HepG2 (cell line): ENCODE measurements around the gene DUS2. TPM values are rescaled to one million over a fixed set of nuclear protein-coding genes. Genes with fewer than 3 reads are reported as not detected.

ENCODE experiments used
- ATAC-seq: fragments of 200-7000 bp; cut with Tn5 transposase; 3 replicates; pipeline ENCODE4 v1.9.1; 2020; ENCODE audit warnings: mild to moderate bottlenecking, moderate library complexity
- BruUV-seq: library from RNA; stranded (reverse); fragments of 400-500 nt; replicated peaks from 2 replicates; lab custom pipeline; 2021; lab: Mats Ljungman, UMichigan
- CTCF ChIA-PET: fragments of 300-600 bp; formaldehyde crosslinking; extraction: SDS; loops from one replicate; lab custom pipeline; 2021; ENCODE audit warnings: low total read pairs, inconsistent platforms, low intra/inter-chr PET ratio; lab: Yijun Ruan, JAX
- POLR2A ChIA-PET: fragments of 350-600 bp; sonication (Branson Sonifier 250); formaldehyde crosslinking; loops from one replicate; lab custom pipeline; 2020; ENCODE audit warnings: antibody characterized with exemption, inconsistent platforms; lab: Yijun Ruan, JAX
- DNase-seq: peaks from one replicate; pipeline ENCODE4 v3.0.0-alpha.2; 2015; ENCODE audit warnings: low spot score
- FAIRE-seq: peaks from 3 replicates; lab custom pipeline; 2011; peaks lifted over from hg19 to GRCh38; lab: Jason Lieb, UNC
- H2AFZ ChIP-seq: one replicate; pipeline ENCODE4 v1.6.1; 2011; ENCODE audit warnings: low read length, inconsistent platforms
- H3K27ac ChIP-seq: fragments of 300-600 bp; 3 replicates; pipeline ENCODE4 v1.8.0; 2011; ENCODE audit warnings: mixed run types, mild to moderate bottlenecking, mixed read lengths, low read length, inconsistent platforms; ENCODE audit not compliant: insufficient read depth; ENCODE audit errors: extremely low read length
- H3K27me3 ChIP-seq, 2 experiments: fragments of 200-600 bp in 1 of 2; 2 replicates in 1 of 2; 3 replicates in 1 of 2; pipeline versions ENCODE4 v1.6.0 to v1.8.0; 2011; ENCODE audit warnings: low read length in 2 of 2, mild to moderate bottlenecking in 2 of 2, moderate library complexity in 2 of 2, inconsistent platforms in 1 of 2; ENCODE audit not compliant: insufficient read depth in 2 of 2, control insufficient read depth in 1 of 2
- H3K36me3 ChIP-seq, 2 experiments: fragments of 200-600 bp in 1 of 2; replicated peaks in 1 of 2; 2 replicates in 1 of 2; 3 replicates in 1 of 2; pipeline versions ENCODE4 v1.5.1 to v1.8.0; 2011; ENCODE audit warnings: low read length in 2 of 2, inconsistent platforms in 1 of 2; ENCODE audit not compliant: insufficient read depth in 2 of 2, control insufficient read depth in 1 of 2
- H3K4me1 ChIP-seq: 2 replicates; pipeline ENCODE4 v1.5.1; 2012; ENCODE audit warnings: low read length, inconsistent platforms; ENCODE audit not compliant: insufficient read depth
- H3K4me2 ChIP-seq: 2 replicates; pipeline ENCODE4 v1.6.0; 2011; ENCODE audit warnings: low read depth, low read length, inconsistent platforms
- H3K4me3 ChIP-seq, 3 experiments: fragments of 200-600 bp in 1 of 3; sonication (generic), shearing (Covaris generic) in 1 of 3; replicated peaks in 1 of 3; 2 replicates each; pipeline ENCODE4 v1.5.1; 2011 to 2016; ENCODE audit warnings: low read length in 3 of 3, inconsistent platforms in 2 of 3, low read depth in 2 of 3, mild to moderate bottlenecking in 2 of 3, control low read depth in 1 of 3, mixed read lengths in 1 of 3; ENCODE audit not compliant: insufficient read depth in 1 of 3
- H3K79me2 ChIP-seq: one replicate; pipeline ENCODE4 v1.6.1; 2011; ENCODE audit warnings: low read length, inconsistent platforms; ENCODE audit not compliant: insufficient read depth
- H3K9ac ChIP-seq: 2 replicates; pipeline ENCODE4 v1.6.0; 2011; ENCODE audit warnings: mild to moderate bottlenecking, low read depth, low read length, inconsistent platforms; ENCODE audit not compliant: insufficient read depth
- H3K9me3 ChIP-seq: 2 replicates; pipeline ENCODE4 v1.5.1; 2012; ENCODE audit warnings: mild to moderate bottlenecking, low read length
- H4K20me1 ChIP-seq: 2 replicates; pipeline ENCODE4 v1.6.0; 2011; ENCODE audit warnings: inconsistent platforms, mild to moderate bottlenecking, low read length, moderate library complexity; ENCODE audit not compliant: insufficient read depth
- ATF1 ChIP-seq: IDR thresholded peaks from 2 replicates; pipeline ENCODE4 v1.6.1; 2016; ENCODE audit warnings: mild to moderate bottlenecking, control low read depth
- BORCS8-MEF2B ChIP-seq: sonication (generic); formaldehyde crosslinking; IDR thresholded peaks from 2 replicates; pipeline ENCODE4 v1.8.0; 2022; ENCODE audit warnings: mild to moderate bottlenecking, missing genetic modification reagents
- EZH2 ChIP-seq: conservative IDR thresholded peaks from 2 replicates; pipeline ENCODE4 v1.6.1; 2012; ENCODE audit warnings: mild to moderate bottlenecking, low read depth, low read length, moderate library complexity
- FLYWCH1 ChIP-seq: sonication (generic); formaldehyde crosslinking; IDR thresholded peaks from 2 replicates; pipeline ENCODE4 v1.8.1; 2023; ENCODE audit warnings: mild to moderate bottlenecking, missing genetic modification reagents
- FOXP1 ChIP-seq, 2 experiments: fragments of 450-650 bp in 1 of 2; IDR thresholded peaks; 2 replicates each; pipeline ENCODE4 v1.6.1; 2017 to 2018; ENCODE audit warnings: antibody characterized with exemption in 1 of 2
- HOXD1 ChIP-seq: sonication (generic); formaldehyde crosslinking; IDR thresholded peaks from 2 replicates; pipeline ENCODE4 v1.5.0; 2020; ENCODE audit warnings: missing genetic modification reagents
- IKZF1 ChIP-seq: fragments of 450-650 bp; IDR thresholded peaks from 2 replicates; pipeline ENCODE4 v1.7.1; 2016
- JUN ChIP-seq: sonication (generic); formaldehyde crosslinking; IDR thresholded peaks from 2 replicates; pipeline ENCODE4 v1.4.0; 2020; ENCODE audit warnings: mild to moderate bottlenecking, missing genetic modification reagents
- PHB2 ChIP-seq: fragments of 450-650 bp; IDR thresholded peaks from 2 replicates; pipeline ENCODE4 v1.6.1; 2018; ENCODE audit not compliant: partially characterized antibody
- PITX1 ChIP-seq: sonication (generic); formaldehyde crosslinking; IDR thresholded peaks from 2 replicates; pipeline ENCODE4 v1.5.1; 2020; ENCODE audit warnings: mild to moderate bottlenecking, missing genetic modification reagents
- RXRA ChIP-seq: sonication (generic); formaldehyde crosslinking; IDR thresholded peaks from 2 replicates; pipeline ENCODE4 v1.5.1; 2020; ENCODE audit warnings: missing genetic modification reagents
- SNAI1 ChIP-seq: sonication (generic); formaldehyde crosslinking; IDR thresholded peaks from 2 replicates; pipeline ENCODE4 v1.5.0; 2020; ENCODE audit warnings: mild to moderate bottlenecking, missing genetic modification reagents, borderline replicate concordance
- SP140L ChIP-seq: sonication (generic); formaldehyde crosslinking; IDR thresholded peaks from 2 replicates; pipeline ENCODE4 v1.4.0; 2020; ENCODE audit warnings: missing genetic modification reagents, borderline replicate concordance
- ZKSCAN5 ChIP-seq: sonication (generic); formaldehyde crosslinking; IDR thresholded peaks from 2 replicates; pipeline ENCODE4 v1.5.1; 2020; ENCODE audit warnings: mild to moderate bottlenecking, missing genetic modification reagents
- ZNF670 ChIP-seq: sonication (generic); formaldehyde crosslinking; IDR thresholded peaks from 2 replicates; pipeline ENCODE4 v1.8.0; 2022; ENCODE audit warnings: mild to moderate bottlenecking, missing genetic modification reagents, borderline replicate concordance
- ZNF672 ChIP-seq: sonication (generic); formaldehyde crosslinking; IDR thresholded peaks from 2 replicates; pipeline ENCODE4 v1.8.1; 2022; ENCODE audit warnings: missing genetic modification reagents
- ZNF678 ChIP-seq: sonication (generic); formaldehyde crosslinking; IDR thresholded peaks from 2 replicates; pipeline ENCODE4 v1.4.0; 2020; ENCODE audit warnings: mild to moderate bottlenecking, missing genetic modification reagents
- ZNF782 ChIP-seq: sonication (generic); formaldehyde crosslinking; IDR thresholded peaks from 2 replicates; pipeline ENCODE4 v1.4.0; 2020; ENCODE audit warnings: missing genetic modification reagents, mild to moderate bottlenecking, borderline replicate concordance
- WGBS: methylation state at CpG from one replicate; pipeline ENCODE4 v1.1.6; 2017; ENCODE audit warnings: low lambda C conversion rate; 5-methylcytosine and 5-hydroxymethylcytosine counted together
- in situ Hi-C: cut with HindIII; loops from 2 replicates; pipeline ENCODE4 v1.10.0; 2017; ENCODE audit warnings: low pct_unique_long_range_greater_than_20kb; ENCODE audit not compliant: extremely low pct_ligation_motif_present
- intact Hi-C: fragments of 100-400 bp; cut with micrococcal nuclease; formaldehyde crosslinking; loops from one replicate; pipeline ENCODE4 v1.10.0; 2022; ENCODE audit not compliant: unreplicated experiment
- polyA plus RNA-seq, 8 experiments: library from polyadenylated mRNA; depleted of rRNA in 3 of 8; stranded (reverse) in 7 of 8; unstranded in 1 of 8; fragments of >200 nt; fragmentation: Illumina TruSeq in 4 of 8; extraction: Trizol in 4 of 8; gene quantifications; 2 replicates each; pipeline versions ENCODE4 v1.2.1 to v1.2.3, GENCODE V29; 2011 to 2016; ENCODE audit warnings: low read depth in 4 of 8, missing spikeins in 1 of 8, mixed read lengths in 1 of 8; ENCODE audit not compliant: insufficient read depth in 1 of 8
- total RNA-seq, 5 experiments: library from RNA; depleted of rRNA; stranded (reverse); fragments of >200 nt; fragmentation: Illumina TruSeq; extraction: Trizol; gene quantifications; 2 replicates each; pipeline ENCODE4 v1.2.3, GENCODE V29; 2016; ENCODE audit warnings: low read depth in 1 of 5

DUS2 gene
- total and polyA plus RNA-seq, 2 of the 13 experiments (the other 11 are each of a cell fraction or from before 2014, with no cell fraction given): 17.8 to 25.1 TPM

- DNase-seq (no peak), ATAC-seq (no peak), FAIRE-seq (no peak)
- TF ChIP-seq ZNF782 (CRISPR knock-in tag) (no peak), ZNF678 (CRISPR knock-in tag) (no peak), FOXP1 (IDR thresholded peaks at IDR 0.05) (no peak), FOXP1 (CRISPR knock-in tag; IDR thresholded peaks at IDR 0.05) (no peak), SP140L (CRISPR knock-in tag) (no peak)
- H3K79me2 ChIP-seq: no peaks in the 10 kb centered on the region
- no TSS peak for BruUV-seq
- H4K20me1 ChIP-seq: no peaks in the 10 kb centered on the region
- POLR2A ChIA-PET: interaction anchor here (1.0 to 1.9 kb wide), 2 partner anchors 18 to 19 kb away, joined by 3 to 4 read pairs; no protein-coding TSS in a partner anchor
- H3K27me3 ChIP-seq: no peaks in the 10 kb centered on the region
- 35% methylated on average over 4 of the region's 4 CpGs for WGBS
- no peak overlapping the region for H3K4me2 ChIP-seq
- H3K9ac ChIP-seq: no peak overlapping the region
- H3K9me3 ChIP-seq: no peaks in the 10 kb centered on the region
- intact Hi-C loops (no loop called here), in situ Hi-C loops (no loop called here)
- H3K36me3 ChIP-seq: no peaks in the 10 kb centered on the region
- CTCF ChIA-PET: no interaction called here
- H2AFZ ChIP-seq: no peak overlapping the region
- no peak overlapping the region for H3K27ac ChIP-seq
- no peak overlapping the region for H3K4me3 ChIP-seq
- H3K4me1 ChIP-seq: peaks cover 51% of the 10 kb centered on the region
Observed at GRCh38 chr16:68003031-68003430, 20.1 kb upstream of the DUS2 start.

GRCh38 chr16:68005211-68005610, 17.9 kb upstream of the DUS2 start:
- no peaks in the 10 kb centered on the region for H3K9me3 ChIP-seq
- TF ChIP-seq HOXD1: no peak
- TF ChIP-seq IKZF1: no peak
- TF ChIP-seq BORCS8-MEF2B (CRISPR knock-in tag): no peak
- no peak for TF ChIP-seq SNAI1 (CRISPR knock-in tag)
- no peak for TF ChIP-seq FLYWCH1 (CRISPR knock-in tag)
- no peak for TF ChIP-seq RXRA (CRISPR knock-in tag)
- TF ChIP-seq EZH2: no peak
- no peak for TF ChIP-seq PHB2
- TF ChIP-seq JUN (CRISPR knock-in tag): no peak
- no peak for TF ChIP-seq ZNF672 (CRISPR knock-in tag)
- no peak for TF ChIP-seq ATF1 (CRISPR knock-in tag)
- no peak for TF ChIP-seq PITX1
- TF ChIP-seq ZKSCAN5 (CRISPR knock-in tag): no peak
- TF ChIP-seq ZNF670 (CRISPR knock-in tag): no peak
- TF ChIP-seq, all 625 proteins: peak for 0
- Histone ChIP-seq H3K9ac (no peak overlapping the region), H3K27me3 (peaks cover 0 to 8% of the 10 kb centered on the region in 2 experiments; a peak in 2 of 5 replicates), H3K36me3 (no peaks in the 10 kb centered on the region), H3K4me1 (peaks cover 30% of the 10 kb centered on the region), H3K79me2 (no peaks in the 10 kb centered on the region), H4K20me1 (no peaks in the 10 kb centered on the region), H3K27ac (no peak overlapping the region), H3K4me2 (no peak overlapping the region), H2AFZ (no peak overlapping the region), H3K4me3 (no peak overlapping the region)
- no peak for DNase-seq
- 56% methylated on average over 9 of the region's 9 CpGs for WGBS
- CTCF ChIA-PET: no interaction called here
- no peak for ATAC-seq
- POLR2A ChIA-PET: interaction anchor here (0.6 to 2.1 kb wide), 3 partner anchors 17 to 106 kb away, joined by 3 to 7 read pairs (median 4); partner anchors contain the start of genes DDX28 and DUS2
- in situ Hi-C loops (no loop called here), intact Hi-C loops (no loop called here)
- FAIRE-seq: no peak
- BruUV-seq: no TSS peak
